ENCODE measurements around the gene PCYT2. TPM values are rescaled to one million over a fixed set of nuclear protein-coding genes. Genes with fewer than 3 reads are reported as not detected.

Gene PCYT2
- total and polyA plus RNA-seq, 9 of the 15 experiments (the other 6 are each of a cell fraction or from before 2014, with no cell fraction given): 0.92 to 134 (median 82.5) TPM

- TF ChIP-seq REST (IDR thresholded peaks at IDR 0.05; ENCODE audit: borderline replicate concordance) (no peak), REST (CRISPR knock-in tag; IDR thresholded peaks at IDR 0.05; ENCODE audit: low read depth) (0 out of 2 replicates have a peak, but pooled peaks have one; percentile 36), TBP (optimal IDR thresholded peaks at IDR 0.05; ENCODE audit: low read depth, low read length) (peak; percentile 18), SRF (CRISPR knock-in tag; IDR thresholded peaks at IDR 0.05) (no peak), TCF3 (CRISPR knock-in tag; IDR thresholded peaks at IDR 0.05) (no peak), SETDB1 (IDR thresholded peaks at IDR 0.05; ENCODE audit: low read length) (no peak), ZSCAN29 (IDR thresholded peaks at IDR 0.05) (no peak), ARNT (IDR thresholded peaks at IDR 0.05) (no peak), ZNF561 (CRISPR knock-in tag; conservative IDR thresholded peaks at IDR 0.05) (no peak), PRMT5 (CRISPR knock-in tag; IDR thresholded peaks at IDR 0.05) (no peak), ZNF584 (CRISPR knock-in tag; IDR thresholded peaks at IDR 0.05; ENCODE audit: low read depth) (no peak), XRCC4 (IDR thresholded peaks at IDR 0.05; ENCODE audit: extremely low read depth, insufficient read depth, insufficient read length) (no peak), ZNF212 (CRISPR knock-in tag; IDR thresholded peaks at IDR 0.05) (no peak), TAF9B (IDR thresholded peaks at IDR 0.05; ENCODE audit: partially characterized antibody) (no peak), U2AF2 (optimal IDR thresholded peaks at IDR 0.05; ENCODE audit: low read depth, low read length) (no peak), PKNOX1 (IDR thresholded peaks at IDR 0.05) (no peak), KDM4B (IDR thresholded peaks at IDR 0.05; ENCODE audit: borderline replicate concordance in 2 of 2, low read depth in 1 of 2) (no peak), SNAPC5 (CRISPR knock-in tag; IDR thresholded peaks at IDR 0.05) (no peak), ETV6 (IDR thresholded peaks at IDR 0.05; ENCODE audit: borderline replicate concordance in 1 of 2, low read depth in 2 of 2, low read length in 1 of 2) (no peak), ETV6 (CRISPR knock-in tag; IDR thresholded peaks at IDR 0.05; ENCODE audit: borderline replicate concordance) (no peak), ZNF311 (CRISPR knock-in tag; IDR thresholded peaks at IDR 0.05) (no peak)
Observed at GRCh38 chr17:81870131-81870980, 40.8 kb downstream of the PCYT2 start (continued).
